ENCODE measurements around the gene ERC2. TPM values are rescaled to one million over a fixed set of nuclear protein-coding genes. Genes with fewer than 3 reads are reported as not detected.

Gene ERC2
- total and polyA plus RNA-seq, 2 of the 13 experiments (the other 11 are each of a cell fraction or from before 2014, with no cell fraction given): 0.16 to 0.22 TPM

DNA sequence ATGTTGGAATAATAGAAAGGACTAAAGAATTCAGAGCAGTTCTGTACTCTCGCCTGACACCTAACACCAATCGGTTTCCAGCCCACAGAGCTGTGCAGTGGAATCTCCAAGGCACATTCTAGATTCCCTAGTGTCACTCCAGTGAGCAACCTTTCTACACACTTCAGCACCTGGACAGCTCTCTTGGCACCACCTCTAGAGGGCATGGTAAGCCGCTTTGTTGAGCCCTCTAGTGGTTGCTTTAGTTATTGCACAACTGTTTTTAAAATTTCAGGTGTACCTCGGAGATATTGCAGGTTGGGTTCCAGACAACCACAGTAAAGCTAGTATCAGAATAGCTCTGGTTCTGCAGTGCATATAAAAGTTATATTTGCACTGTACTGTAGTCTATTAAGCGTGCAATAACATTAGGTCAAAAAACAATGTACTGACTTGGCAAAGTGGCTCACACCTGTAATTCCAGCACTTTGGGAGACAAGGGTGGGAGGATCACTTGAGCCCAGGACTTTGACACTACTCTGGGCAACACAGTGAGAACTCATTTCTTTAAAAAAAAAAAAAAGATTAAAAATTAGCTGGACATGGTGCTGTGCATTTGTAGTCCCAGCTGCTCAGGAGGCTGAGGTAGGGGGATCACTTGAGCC, 26.5 kb upstream of the ERC2 start (continued):
- TF ChIP-seq SALL1 (CRISPR knock-in tag; IDR thresholded peaks at IDR 0.05) (peak; percentile 87), ZSCAN29 (CRISPR knock-in tag; conservative IDR thresholded peaks at IDR 0.05) (no peak), MAFK (conservative IDR thresholded peaks at IDR 0.05 in 1 of 2, IDR thresholded peaks at IDR 0.05 in 1 of 2; ENCODE audit: low read length in 2 of 2) (no peak), SRY (CRISPR knock-in tag; IDR thresholded peaks at IDR 0.05) (peak; percentile 93; the same call in 1 of the 2 replicates), ZSCAN22 (CRISPR knock-in tag; IDR thresholded peaks at IDR 0.05) (no peak), AKAP8 (CRISPR knock-in tag; IDR thresholded peaks at IDR 0.05) (no peak), MIER2 (CRISPR knock-in tag; IDR thresholded peaks at IDR 0.05) (peak; percentile 100), NFIC (IDR thresholded peaks at IDR 0.05; ENCODE audit: low read length) (no peak; the same call in 1 of the 2 replicates), ZNF816 (CRISPR knock-in tag; IDR thresholded peaks at IDR 0.05; ENCODE audit: borderline replicate concordance) (peak; percentile 74; the same call in 1 of the 2 replicates), HINFP (CRISPR knock-in tag; IDR thresholded peaks at IDR 0.05; ENCODE audit: low read depth) (peak; percentile 79; the same call in 1 of the 2 replicates), ZNF12 (CRISPR knock-in tag; IDR thresholded peaks at IDR 0.05) (peak; percentile 91), NBN (conservative IDR thresholded peaks at IDR 0.05) (no peak), PCBP1 (IDR thresholded peaks at IDR 0.05; ENCODE audit: borderline replicate concordance, low read depth, low read length) (no peak), ZNF468 (CRISPR knock-in tag; IDR thresholded peaks at IDR 0.05) (no peak), THAP8 (CRISPR knock-in tag; IDR thresholded peaks at IDR 0.05; ENCODE audit: borderline replicate concordance) (no peak), NFE2L1 (CRISPR knock-in tag; IDR thresholded peaks at IDR 0.05; ENCODE audit: borderline replicate concordance) (no peak), SP1 (IDR thresholded peaks at IDR 0.05) (no peak), SP1 (CRISPR knock-in tag; IDR thresholded peaks at IDR 0.05) (peak; percentile 70), ZNF616 (CRISPR knock-in tag; IDR thresholded peaks at IDR 0.05; ENCODE audit: low read depth) (no peak), PAWR (CRISPR knock-in tag; IDR thresholded peaks at IDR 0.05; ENCODE audit: borderline replicate concordance) (no peak), EED (CRISPR knock-in tag; IDR thresholded peaks at IDR 0.05) (no peak), ZNF777 (CRISPR knock-in tag; IDR thresholded peaks at IDR 0.05) (peak; percentile 50; the same call in 1 of the 2 replicates), ZFX (CRISPR knock-in tag; IDR thresholded peaks at IDR 0.05; ENCODE audit: low read depth) (peak; percentile 25; the same call in 1 of the 2 replicates), ZNF33A (CRISPR knock-in tag; IDR thresholded peaks at IDR 0.05; ENCODE audit: borderline replicate concordance) (no peak), XBP1 (CRISPR knock-in tag; IDR thresholded peaks at IDR 0.05) (no peak), KLF9 (CRISPR knock-in tag; IDR thresholded peaks at IDR 0.05; ENCODE audit: low read depth) (peak; percentile 96; the same call in 1 of the 2 replicates), FIP1L1 (IDR thresholded peaks at IDR 0.05; ENCODE audit: borderline replicate concordance, insufficient read depth, low read depth, low read length) (no peak), HMG20B (CRISPR knock-in tag; conservative IDR thresholded peaks at IDR 0.05) (peak; percentile 81), ZNF547 (CRISPR knock-in tag; IDR thresholded peaks at IDR 0.05) (no peak), CREM (IDR thresholded peaks at IDR 0.05) (no peak), CREM (CRISPR knock-in tag; IDR thresholded peaks at IDR 0.05) (no peak)
- TF ChIP-seq, protein P1, sequence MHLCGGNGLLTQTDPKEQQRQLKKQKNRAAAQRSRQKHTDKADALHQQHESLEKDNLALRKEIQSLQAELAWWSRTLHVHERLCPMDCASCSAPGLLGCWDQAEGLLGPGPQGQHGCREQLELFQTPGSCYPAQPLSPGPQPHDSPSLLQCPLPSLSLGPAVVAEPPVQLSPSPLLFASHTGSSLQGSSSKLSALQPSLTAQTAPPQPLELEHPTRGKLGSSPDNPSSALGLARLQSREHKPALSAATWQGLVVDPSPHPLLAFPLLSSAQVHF (CRISPR knock-in tag; IDR thresholded peaks at IDR 0.05): 0 out of 2 replicates have a peak, but pooled peaks have one; percentile 59
